HG03460 (cell line): Measurements from ENCODE around the gene KLF3.

ENCODE experiments used
- ATAC-seq: cut with Tn5 transposase; IDR thresholded peaks from one replicate; pipeline ENCODE4 v1.9.1; 2021; ENCODE audit not compliant: unreplicated experiment

Gene KLF3

DNA sequence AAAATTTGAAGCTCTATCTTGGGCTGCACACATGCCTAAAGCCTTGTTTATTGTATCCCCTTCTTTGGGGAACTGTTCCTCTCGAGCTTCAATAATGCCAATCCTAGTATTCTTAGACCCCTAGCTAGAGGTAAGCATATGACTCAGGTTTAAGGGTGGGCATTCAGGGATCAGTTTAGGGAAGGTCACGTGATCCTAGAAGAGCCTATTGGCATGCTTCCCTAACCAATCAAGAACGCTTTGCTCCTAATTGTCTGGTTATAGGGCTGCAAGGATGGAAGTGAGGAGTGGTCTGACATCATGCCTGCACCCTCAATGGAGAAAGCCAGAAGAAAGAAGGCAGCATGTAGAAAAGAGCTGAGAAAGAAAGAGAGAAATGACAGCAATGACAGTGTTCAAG, 71.9 kb downstream of the KLF3 start:
- ATAC-seq: no peak

DNA sequence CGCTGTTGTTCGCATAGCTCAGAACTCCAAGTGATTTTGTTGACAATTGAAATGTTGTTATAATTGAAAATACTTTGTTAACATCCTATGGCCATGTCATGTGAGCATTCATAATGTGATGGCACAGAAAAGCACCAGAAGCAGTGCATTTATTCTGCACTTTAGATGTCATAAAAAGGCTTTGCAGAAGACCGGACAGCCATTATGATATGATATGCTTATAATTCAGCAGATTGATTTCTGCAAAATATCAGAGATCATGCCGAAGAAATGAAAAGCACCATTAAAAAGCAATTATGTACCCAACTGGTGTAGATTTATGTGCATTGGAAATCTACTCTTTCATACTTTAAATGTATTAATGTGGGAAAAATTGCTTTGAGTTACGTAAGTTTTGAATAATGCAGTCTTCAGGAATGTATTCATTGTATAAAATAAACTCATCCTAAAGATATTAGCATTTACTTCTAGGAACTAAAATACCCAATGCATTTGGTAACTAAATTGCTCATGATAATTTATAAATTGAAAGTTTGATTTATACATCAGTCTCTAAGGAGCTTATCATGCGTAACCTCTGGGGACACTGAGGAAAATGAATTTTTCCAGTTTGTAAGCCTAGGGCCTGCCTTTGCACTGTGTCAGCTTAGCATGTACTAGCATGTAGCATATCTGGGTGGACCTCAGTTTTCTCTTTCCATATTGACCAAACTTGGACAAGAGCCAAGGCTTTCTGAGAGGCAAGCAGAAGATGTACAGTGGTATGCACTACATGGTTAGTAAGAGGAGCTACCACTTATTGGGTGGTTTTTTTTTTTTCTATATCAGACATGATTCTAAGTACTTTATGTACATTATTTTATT, 75.2 kb downstream of the KLF3 start:
- ATAC-seq: no peak

DNA sequence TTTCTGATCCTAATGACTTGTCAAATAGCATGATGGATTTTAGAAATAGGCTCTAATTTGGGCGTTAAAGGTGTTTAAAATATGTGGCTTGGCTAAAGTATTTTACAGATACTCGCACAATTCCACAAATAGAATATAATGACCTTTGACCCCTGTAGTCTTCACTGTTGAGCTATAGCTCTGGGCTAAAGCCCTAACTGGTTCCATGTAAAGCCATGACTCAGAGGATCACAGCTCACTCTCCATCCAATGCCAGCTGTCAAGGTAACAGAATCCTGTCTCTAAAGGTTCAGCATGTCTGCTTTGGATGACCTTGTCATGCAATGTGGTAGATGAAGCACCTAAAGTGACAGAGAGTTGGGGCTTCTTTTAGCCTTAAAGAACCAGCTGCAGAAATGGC, 76.3 kb downstream of the KLF3 start:
- ATAC-seq: no peak

DNA sequence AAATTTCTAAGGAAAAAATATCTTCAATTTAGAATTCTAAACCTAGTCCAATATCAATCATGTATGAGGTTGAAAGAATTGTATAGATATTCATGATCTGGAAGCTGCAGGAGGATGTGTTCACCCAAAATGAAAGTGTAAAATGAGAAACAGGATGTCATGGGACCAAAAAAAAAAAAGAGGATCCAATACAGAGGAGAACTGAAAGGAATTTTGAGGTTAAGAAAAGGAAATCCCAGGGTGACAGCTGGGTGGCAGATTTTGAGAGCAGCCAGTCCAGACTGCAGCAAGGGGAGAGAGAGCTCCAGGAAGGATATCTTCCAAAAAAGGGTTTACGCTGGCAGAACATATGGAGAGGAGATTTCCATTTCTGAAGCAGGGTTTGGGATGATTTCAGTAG, 79.9 kb downstream of the KLF3 start:
- no peak for ATAC-seq

DNA sequence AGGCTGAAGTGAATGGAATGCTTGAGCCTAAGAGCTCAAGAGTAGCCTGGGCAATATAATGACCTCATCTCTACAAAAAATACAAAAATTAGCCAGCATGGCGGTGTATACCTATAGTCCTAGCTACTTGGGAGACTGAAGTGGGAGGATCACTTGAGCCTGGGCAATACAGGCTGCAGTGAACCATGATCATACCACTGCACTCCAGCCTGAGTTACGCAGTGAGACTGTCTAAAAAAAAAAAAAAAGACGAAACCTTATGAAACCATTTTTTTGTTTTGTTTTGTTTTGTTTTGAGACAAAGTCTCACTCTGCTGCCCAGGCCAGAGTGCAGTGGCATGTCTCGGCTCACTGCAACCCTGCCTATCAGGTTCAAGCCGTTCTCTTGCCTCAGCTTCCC, 81.9 kb downstream of the KLF3 start:
- no peak for ATAC-seq

DNA sequence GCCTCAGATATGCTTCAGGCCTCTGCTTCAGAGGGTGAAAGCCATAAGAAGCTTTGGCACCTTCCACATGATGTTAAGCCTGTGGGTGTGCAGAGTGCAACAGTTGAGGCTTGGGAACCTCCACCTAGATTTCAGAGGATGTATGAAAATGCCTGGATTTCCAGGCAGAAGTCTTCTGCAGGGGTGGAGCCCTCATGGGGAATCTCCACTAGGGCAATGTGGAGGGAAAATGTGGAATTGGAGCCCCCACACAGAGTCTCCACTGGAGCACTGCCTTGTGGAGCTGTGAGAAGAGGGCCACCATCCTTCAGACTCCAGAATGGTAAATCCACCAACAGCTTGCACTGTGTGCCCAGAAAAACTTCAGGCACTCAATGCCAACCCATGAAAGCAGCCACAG, 83.6 kb downstream of the KLF3 start:
- ATAC-seq: no peak

DNA sequence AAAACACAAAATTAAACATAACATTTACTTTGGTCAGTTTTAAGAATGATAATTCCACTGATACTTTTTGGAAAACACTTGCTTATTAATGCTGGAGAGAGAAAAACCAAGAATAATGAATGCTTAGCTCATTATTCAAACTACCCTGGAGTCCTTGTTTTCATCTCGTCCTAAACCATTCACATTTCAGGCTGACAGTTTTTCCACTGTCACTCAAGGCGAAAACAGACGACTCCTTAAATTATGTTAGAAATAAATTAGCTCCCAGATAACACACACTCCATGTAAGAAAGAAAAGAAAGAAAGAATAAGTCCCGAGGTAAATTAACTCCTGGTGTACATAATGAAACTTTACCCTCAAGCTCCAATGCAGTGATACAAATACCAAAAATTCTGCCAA, 85.3 kb downstream of the KLF3 start:
- no peak for ATAC-seq
